Kidney epithelial cell (primary cell): ENCODE results near the gene ESCO1. TPM values are rescaled to one million over a fixed set of nuclear protein-coding genes. Genes with fewer than 3 reads are reported as not detected.
"Not testable (repeated sequence)": the region's sequence is repeated elsewhere in the genome, so short reads cannot be mapped to it uniquely, and the experiment has no call there.

ENCODE experiments used
- DNase-seq: peaks from one replicate; pipeline ENCODE4 v3.0.0-alpha.2; 2010; ENCODE audit warnings: low read depth
- H3K27me3 ChIP-seq: 2 replicates; pipeline ENCODE4 v1.6.0; 2011; ENCODE audit warnings: low read length; ENCODE audit not compliant: control insufficient read depth, insufficient read depth
- H3K36me3 ChIP-seq: 2 replicates; pipeline ENCODE4 v1.5.1; 2011; ENCODE audit warnings: low read length; ENCODE audit not compliant: control insufficient read depth, insufficient read depth
- H3K4me3 ChIP-seq: 2 replicates; pipeline ENCODE4 v1.5.1; 2011; ENCODE audit warnings: low read depth, mild to moderate bottlenecking, control low read depth, low read length
- total RNA-seq: library from RNA; depleted of rRNA; stranded (reverse); fragments of >200 nt; gene quantifications from 2 replicates; pipeline ENCODE4 v1.2.3, GENCODE V29; 2015
- TF ChIP-seq, protein P1 (sequence below): IDR thresholded peaks from 2 replicates; pipeline ENCODE4 v1.5.1; 2011; ENCODE audit warnings: mild to moderate bottlenecking, moderate library complexity, low read length, control low read depth, inconsistent platforms; ENCODE audit not compliant: insufficient read depth, poor library complexity, severe bottlenecking

The ESCO1 gene
- total RNA-seq, 1 donor from 2014 or later, result 18.9 TPM

DNA sequence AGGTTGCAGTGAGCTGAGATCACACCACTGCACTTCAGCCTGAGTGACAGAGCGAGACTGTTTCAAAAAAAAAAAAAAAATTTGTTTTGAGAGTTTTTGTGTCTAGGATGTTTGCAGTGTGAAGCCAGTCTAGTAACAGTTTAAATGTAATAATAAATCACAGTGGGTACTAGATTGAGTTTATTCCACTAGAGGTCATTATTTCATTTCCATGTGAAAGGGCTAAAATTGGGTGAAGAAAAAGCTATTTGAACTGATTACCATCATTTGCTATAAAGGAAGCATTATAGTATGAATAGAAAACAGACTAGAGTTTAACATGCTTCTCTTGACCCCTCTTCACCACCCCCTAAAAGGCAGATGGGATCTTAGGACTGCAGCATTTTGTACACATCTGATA lies 31.9 kb upstream of the ESCO1 start:
- no peak for DNase-seq
- H3K36me3 ChIP-seq, result peaks cover 1% of the 10 kb centered on the region
- no peak overlapping the region for H3K4me3 ChIP-seq
- H3K27me3 ChIP-seq, result no peaks in the 10 kb centered on the region
- TF ChIP-seq, protein P1, sequence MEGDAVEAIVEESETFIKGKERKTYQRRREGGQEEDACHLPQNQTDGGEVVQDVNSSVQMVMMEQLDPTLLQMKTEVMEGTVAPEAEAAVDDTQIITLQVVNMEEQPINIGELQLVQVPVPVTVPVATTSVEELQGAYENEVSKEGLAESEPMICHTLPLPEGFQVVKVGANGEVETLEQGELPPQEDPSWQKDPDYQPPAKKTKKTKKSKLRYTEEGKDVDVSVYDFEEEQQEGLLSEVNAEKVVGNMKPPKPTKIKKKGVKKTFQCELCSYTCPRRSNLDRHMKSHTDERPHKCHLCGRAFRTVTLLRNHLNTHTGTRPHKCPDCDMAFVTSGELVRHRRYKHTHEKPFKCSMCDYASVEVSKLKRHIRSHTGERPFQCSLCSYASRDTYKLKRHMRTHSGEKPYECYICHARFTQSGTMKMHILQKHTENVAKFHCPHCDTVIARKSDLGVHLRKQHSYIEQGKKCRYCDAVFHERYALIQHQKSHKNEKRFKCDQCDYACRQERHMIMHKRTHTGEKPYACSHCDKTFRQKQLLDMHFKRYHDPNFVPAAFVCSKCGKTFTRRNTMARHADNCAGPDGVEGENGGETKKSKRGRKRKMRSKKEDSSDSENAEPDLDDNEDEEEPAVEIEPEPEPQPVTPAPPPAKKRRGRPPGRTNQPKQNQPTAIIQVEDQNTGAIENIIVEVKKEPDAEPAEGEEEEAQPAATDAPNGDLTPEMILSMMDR, result no peak

DNA sequence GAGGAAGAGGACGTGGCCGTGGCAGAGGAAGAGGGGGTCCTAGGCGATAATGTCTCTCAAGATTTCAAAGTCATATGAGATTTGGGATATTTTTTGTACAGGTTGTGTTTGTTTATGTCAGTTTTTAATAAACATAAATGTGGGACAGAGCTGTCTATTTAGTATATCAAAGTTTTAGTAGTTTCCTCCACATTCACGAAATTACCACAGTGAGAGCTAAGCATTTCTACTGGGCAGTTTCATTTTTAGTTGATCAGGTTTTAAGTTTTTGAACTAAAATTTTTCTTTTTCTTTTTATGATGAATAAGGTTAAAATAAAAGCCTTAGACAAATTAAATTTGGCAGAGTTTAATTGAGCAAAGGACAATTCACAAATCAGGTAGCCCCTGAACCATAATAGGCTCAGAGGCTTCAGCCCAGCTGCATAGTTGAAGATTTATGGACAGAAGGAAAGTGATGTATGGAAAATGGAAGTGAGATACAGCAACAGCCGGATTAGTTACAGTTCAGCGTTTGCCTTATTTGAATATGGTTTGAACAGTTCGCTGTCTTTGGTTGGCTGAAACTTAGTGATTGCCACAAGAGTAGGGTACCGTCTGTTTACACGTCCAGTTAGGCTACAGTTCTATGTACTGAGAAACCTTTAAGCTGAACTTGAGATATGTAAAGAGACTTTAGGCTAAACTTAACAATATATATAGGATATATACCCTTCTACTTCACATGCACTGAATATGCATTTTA lies 28.8 kb upstream of the ESCO1 start:
- no peak for DNase-seq
- no peaks in the 10 kb centered on the region for H3K27me3 ChIP-seq
- H3K36me3 ChIP-seq, result peaks cover 1% of the 10 kb centered on the region
- TF ChIP-seq, protein P1, result no peak
- no peak overlapping the region for H3K4me3 ChIP-seq

DNA sequence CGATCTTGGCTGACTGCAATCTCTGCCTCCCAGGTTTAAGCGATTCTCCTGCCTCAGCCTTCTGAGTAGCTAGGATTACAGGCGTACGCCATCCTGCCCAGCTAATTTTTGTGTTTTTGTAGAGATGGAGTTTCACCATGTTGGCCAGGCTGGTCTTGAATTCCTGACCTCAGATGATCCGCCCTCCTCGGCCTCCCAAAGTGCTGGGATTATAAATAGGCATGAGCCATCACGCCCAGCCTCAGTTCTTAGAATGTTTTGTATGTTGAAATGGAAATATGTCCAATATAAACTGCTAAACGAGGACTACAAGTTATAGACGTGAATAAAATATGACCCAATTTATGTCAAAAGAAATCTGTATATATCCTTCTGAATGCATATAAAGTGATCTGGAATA lies 21.1 kb upstream of the ESCO1 start:
- H3K36me3 ChIP-seq, H3K4me3 ChIP-seq, DNase-seq, H3K27me3 ChIP-seq: not testable (repeated sequence)

DNA sequence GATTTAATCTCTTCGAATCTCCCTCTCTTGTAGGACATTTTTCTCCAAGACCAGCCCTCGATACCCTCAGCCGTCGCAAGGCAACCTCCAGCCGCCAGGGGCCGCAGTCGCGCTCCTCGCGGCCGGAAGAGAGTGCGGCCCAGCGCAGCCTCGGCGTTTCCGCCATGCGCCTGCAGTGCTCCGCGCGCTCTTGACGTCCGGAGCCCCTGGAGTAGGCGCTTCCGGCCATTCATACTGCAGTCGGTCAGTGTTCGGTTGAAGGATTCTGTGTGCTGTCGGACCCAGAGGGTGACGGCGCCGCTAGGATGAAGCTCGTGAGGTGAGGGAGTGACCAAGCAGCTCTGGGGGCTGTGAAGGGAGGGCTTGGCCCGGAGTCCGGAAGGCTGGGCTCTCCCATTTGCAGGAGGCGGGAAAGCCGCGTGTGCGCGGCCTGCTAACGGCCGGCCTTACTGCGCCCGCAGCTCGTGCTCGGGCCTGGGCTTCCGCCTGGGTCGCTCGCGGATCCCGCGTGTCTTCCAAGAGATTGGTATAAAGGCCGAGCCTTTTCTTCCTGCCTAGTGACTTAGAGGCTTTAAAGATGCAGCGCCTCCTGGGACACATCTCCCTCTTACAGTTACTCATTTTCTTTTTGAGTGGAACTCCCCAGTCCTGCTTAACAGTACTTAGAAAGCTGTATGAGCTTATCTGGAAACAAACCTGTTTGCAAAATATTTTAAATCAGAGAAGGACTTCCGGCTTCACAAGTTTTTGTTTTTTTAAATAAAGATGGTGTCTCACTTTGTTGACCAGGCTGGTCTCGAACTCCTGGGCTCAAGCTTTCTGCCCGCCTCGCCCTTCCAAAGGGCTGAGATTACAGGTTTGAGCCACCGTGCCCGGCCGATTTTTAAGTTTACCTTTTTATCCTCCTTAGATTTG lies 11.9 kb upstream of the ESCO1 start, which contains the start of gene SNRPD1:
TSS of gene SNRPD1 (plus strand) at position 190 of the 915 bp plus-strand sequence. CDS start at position 306, 116 bp downstream.
- TF ChIP-seq, protein P1, result peak; percentile 94
- H3K36me3 ChIP-seq, result no peaks in the 10 kb centered on the region

DNA sequence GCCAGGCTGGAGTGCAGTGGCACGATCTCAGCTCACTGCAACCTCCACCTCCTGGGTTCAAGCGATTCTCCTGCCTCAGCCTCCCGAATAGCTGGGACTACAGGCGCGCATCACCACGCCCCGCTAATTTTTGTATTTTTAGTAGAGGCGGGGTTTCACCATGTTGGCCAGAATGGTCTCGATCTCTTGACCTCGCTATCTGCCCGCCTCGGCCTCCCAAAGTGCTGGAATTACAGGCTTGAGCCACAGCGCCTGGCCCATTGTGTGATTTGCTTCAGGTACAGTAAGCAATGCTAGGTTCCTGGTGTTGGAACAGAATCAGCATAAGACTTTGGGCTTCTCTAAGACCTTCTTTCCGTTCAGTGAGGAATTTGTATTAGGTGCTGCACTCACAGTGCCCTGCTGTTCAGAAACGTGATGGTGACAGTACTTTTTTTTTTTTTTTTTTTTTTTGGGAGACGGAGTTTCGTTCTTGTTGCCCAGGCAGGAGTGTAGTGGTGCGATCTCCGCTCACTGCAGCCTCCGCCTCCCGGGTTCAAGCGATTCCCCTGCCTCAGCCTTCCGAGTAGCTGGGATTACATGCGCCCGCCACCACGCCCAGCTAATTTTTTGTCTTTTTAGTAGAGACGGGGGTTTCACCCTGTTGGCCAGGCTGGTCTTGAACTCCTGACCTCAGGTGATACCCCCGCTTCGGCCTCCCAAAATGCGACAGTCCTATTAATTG lies 11.1 kb upstream of the ESCO1 start:
- H3K4me3 ChIP-seq, result peak overlapping the region; percentile 84
- not testable (repeated sequence) for DNase-seq, H3K36me3 ChIP-seq, H3K27me3 ChIP-seq

More for the DNA sequence above, 11.9 kb upstream of the ESCO1 start, which contains the start of gene SNRPD1:
- DNase-seq, result peak; percentile 51
- Histone ChIP-seq H3K4me3 (peak within 1 kb of the TSS; percentile 84), H3K27me3 (no peaks in the 10 kb centered on the region)

DNA sequence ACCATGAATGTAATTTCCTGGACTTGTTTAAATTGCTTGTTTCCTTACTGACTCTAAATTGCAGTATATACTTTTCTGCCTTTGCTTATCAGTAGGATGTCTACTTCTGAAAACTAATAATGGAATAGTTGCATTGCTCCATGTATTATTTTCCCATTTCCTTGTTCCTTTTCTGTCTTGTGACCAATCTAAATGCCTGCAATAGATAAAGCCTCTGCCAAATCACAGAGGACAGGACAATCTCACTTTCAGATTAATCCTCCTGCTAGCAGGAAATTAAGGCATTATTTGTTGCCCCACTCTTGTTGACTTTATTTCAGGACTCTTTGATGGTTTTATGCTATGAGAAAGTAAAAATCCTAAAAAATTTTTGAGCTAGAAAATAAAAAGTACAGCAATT lies 4.7 kb upstream of the ESCO1 start:
- DNase-seq, result no peak
- Histone ChIP-seq H3K4me3 (no peak overlapping the region), H3K27me3 (no peaks in the 10 kb centered on the region), H3K36me3 (no peaks in the 10 kb centered on the region)
- TF ChIP-seq, protein P1, result no peak
